ENCODE data around the gene EPB41L2. TPM values are rescaled to one million over a fixed set of nuclear protein-coding genes. Genes with fewer than 3 reads are reported as not detected.

EPB41L2 gene
- total RNA-seq, 4 donors from 2014 or later: 58.8 to 105 (median 81.3) TPM

- no peaks in the 10 kb centered on the region for H3K36me3 ChIP-seq
- WGBS, 2 donors: 83% methylated on average over 5 of the region's 5 CpGs
- no peak for DNase-seq
- TF ChIP-seq POLR2A (IDR thresholded peaks at IDR 0.05): no peak
- TF ChIP-seq, protein P1, sequence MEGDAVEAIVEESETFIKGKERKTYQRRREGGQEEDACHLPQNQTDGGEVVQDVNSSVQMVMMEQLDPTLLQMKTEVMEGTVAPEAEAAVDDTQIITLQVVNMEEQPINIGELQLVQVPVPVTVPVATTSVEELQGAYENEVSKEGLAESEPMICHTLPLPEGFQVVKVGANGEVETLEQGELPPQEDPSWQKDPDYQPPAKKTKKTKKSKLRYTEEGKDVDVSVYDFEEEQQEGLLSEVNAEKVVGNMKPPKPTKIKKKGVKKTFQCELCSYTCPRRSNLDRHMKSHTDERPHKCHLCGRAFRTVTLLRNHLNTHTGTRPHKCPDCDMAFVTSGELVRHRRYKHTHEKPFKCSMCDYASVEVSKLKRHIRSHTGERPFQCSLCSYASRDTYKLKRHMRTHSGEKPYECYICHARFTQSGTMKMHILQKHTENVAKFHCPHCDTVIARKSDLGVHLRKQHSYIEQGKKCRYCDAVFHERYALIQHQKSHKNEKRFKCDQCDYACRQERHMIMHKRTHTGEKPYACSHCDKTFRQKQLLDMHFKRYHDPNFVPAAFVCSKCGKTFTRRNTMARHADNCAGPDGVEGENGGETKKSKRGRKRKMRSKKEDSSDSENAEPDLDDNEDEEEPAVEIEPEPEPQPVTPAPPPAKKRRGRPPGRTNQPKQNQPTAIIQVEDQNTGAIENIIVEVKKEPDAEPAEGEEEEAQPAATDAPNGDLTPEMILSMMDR (IDR thresholded peaks at IDR 0.05): no peak
- no peak overlapping the region for H3K27ac ChIP-seq
- no peaks in the 10 kb centered on the region for H3K9me3 ChIP-seq
- no peaks in the 10 kb centered on the region for H3K27me3 ChIP-seq
- H3K4me3 ChIP-seq (replicated peaks in 1 of 3): no peak overlapping the region
- no peaks in the 10 kb centered on the region for H3K4me1 ChIP-seq
- intact Hi-C loops (cut with DNase I): no loop called here
Measured at GRCh38 chr6:130824978-130825694, 237.9 kb downstream of the EPB41L2 start.

GRCh38 chr6:130822736-130823135 lies 240.3 kb downstream of the EPB41L2 start:
- intact Hi-C loops (cut with DNase I): no loop called here
- H3K27me3 ChIP-seq: no peaks in the 10 kb centered on the region
- DNase-seq: no peak
- no peaks in the 10 kb centered on the region for H3K4me1 ChIP-seq
- WGBS, 2 donors: 85 to 88% methylated on average over 1 of the region's 1 CpG
- H3K36me3 ChIP-seq: no peaks in the 10 kb centered on the region
- H3K9me3 ChIP-seq: no peaks in the 10 kb centered on the region
- H3K4me3 ChIP-seq (replicated peaks in 1 of 3): no peak overlapping the region
- no peak for TF ChIP-seq POLR2A (IDR thresholded peaks at IDR 0.05)
- TF ChIP-seq, protein P1 (IDR thresholded peaks at IDR 0.05): no peak
- H3K27ac ChIP-seq: no peak overlapping the region

DNA sequence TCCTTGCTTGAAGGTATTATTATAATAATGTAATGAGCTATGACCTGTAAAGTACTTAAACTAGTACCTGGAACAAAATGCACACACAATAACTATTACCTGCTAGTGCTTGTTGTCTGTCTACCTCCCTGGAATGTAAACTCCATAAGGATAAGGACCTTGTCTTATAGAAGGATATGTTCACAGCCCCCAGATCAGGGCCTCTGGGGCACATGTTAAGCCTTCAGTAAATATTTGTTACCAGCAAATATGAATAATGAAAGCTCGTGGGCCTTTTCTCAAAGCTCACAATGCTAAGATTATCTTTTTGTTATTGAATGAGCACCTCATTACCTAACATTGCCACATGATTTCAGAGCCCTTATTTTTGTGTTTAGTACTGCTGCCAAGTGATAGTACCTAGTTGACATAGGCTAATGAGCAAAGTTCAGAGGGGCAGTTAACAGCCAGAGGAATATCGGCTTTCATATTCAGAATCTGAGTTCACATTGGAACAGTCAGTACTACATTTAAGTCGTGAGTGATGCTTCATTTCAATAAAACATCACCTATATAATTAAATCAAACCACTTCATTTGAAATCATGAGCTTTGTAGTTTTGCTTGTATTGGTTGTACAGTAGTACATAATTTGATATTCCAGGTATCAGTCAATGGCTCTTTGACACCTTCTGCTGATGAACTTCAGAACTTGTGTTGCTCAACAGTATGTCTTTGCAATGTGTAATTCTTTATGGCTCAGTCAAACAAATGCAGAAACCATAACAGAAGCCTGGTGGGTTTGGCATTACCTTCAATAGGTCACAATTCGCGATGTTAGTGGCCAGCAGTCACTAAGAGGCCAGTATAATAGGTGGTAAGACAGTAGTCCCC lies 247.6 kb downstream of the EPB41L2 start:
- TF ChIP-seq POLR2A (IDR thresholded peaks at IDR 0.05): no peak
- TF ChIP-seq, protein P1 (IDR thresholded peaks at IDR 0.05): no peak
- WGBS, 2 donors: 80 to 89% methylated on average over 5 of the region's 5 CpGs
- no peaks in the 10 kb centered on the region for H3K9me3 ChIP-seq
- intact Hi-C loops (cut with DNase I): no loop called here
- H3K27me3 ChIP-seq: no peaks in the 10 kb centered on the region
- DNase-seq: no peak
- no peak overlapping the region for H3K27ac ChIP-seq
- H3K4me3 ChIP-seq (replicated peaks in 1 of 3): no peak overlapping the region
- no peaks in the 10 kb centered on the region for H3K36me3 ChIP-seq
- H3K4me1 ChIP-seq: no peaks in the 10 kb centered on the region

- no peak overlapping the region for H3K27ac ChIP-seq
- H3K4me1 ChIP-seq: no peaks in the 10 kb centered on the region
- 86 to 89% methylated on average over 3 of the region's 3 CpGs for WGBS, 2 donors
- intact Hi-C loops (cut with DNase I): no loop called here
- H3K9me3 ChIP-seq: no peaks in the 10 kb centered on the region
- H3K36me3 ChIP-seq: no peaks in the 10 kb centered on the region
- H3K4me3 ChIP-seq (replicated peaks in 1 of 3): no peak overlapping the region
- no peaks in the 10 kb centered on the region for H3K27me3 ChIP-seq
- TF ChIP-seq, protein P1 (IDR thresholded peaks at IDR 0.05): no peak
- TF ChIP-seq POLR2A (IDR thresholded peaks at IDR 0.05): no peak
- no peak for DNase-seq
Measured at GRCh38 chr6:130814506-130814905, 248.5 kb downstream of the EPB41L2 start.

DNA sequence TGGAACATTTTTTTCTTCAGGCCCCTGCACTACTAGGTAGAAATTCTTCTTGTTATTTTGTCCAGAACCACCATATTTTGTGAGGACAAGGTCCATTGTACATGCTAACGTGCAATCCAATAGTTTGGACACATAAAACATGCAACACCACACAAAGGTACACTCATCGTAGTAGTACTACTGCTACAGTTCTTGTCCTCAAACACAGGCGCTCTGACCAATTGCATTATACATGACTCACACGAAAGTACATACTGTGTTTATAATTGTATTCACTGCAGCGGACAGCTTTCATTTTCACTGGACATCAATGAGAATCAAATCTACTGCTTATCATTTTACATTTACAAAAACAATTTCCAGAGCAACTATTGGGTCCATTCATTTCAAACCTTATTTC lies 251.1 kb downstream of the EPB41L2 start:
- DNase-seq: no peak
- Histone ChIP-seq H3K4me3 (replicated peaks in 1 of 3) (no peak overlapping the region), H3K27ac (no peak overlapping the region), H3K9me3 (no peaks in the 10 kb centered on the region), H3K36me3 (no peaks in the 10 kb centered on the region), H3K4me1 (no peaks in the 10 kb centered on the region), H3K27me3 (no peaks in the 10 kb centered on the region)
- intact Hi-C loops (cut with DNase I): no loop called here
- TF ChIP-seq POLR2A (IDR thresholded peaks at IDR 0.05): no peak
- TF ChIP-seq, protein P1 (IDR thresholded peaks at IDR 0.05): no peak
- 92 to 94% methylated on average over 5 of the region's 5 CpGs for WGBS, 2 donors
